DMS53 (cell line): ENCODE measurements around the gene ANKHD1.
"Not testable (repeated sequence)": the region's sequence is repeated elsewhere in the genome, so short reads cannot be mapped to it uniquely, and the experiment has no call there.

Experiments
- DNase-seq: peaks from one replicate; lab custom pipeline; 2025; lab: John Stamatoyannopoulos, UW

ANKHD1 gene

GRCh38 chr5:140427726-140428125, 26.1 kb downstream of the ANKHD1 start:
- DNase-seq, result not testable (repeated sequence)

GRCh38 chr5:140429724-140430123, 28.1 kb downstream of the ANKHD1 start:
- no peak for DNase-seq

GRCh38 chr5:140432212-140432611, 30.6 kb downstream of the ANKHD1 start:
- no peak for DNase-seq

GRCh38 chr5:140432916-140433315, 31.3 kb downstream of the ANKHD1 start:
- DNase-seq, result no peak

GRCh38 chr5:140457368-140457767, 55.7 kb downstream of the ANKHD1 start:
- DNase-seq, result not testable (repeated sequence)

- no peak for DNase-seq
Measured at GRCh38 chr5:140466981-140467742, 65.5 kb downstream of the ANKHD1 start.

GRCh38 chr5:140468188-140468587, 66.6 kb downstream of the ANKHD1 start:
- DNase-seq, result no peak

- DNase-seq, result no peak
Measured at GRCh38 chr5:140469259-140469658, 67.6 kb downstream of the ANKHD1 start.

- no peak for DNase-seq
Measured at GRCh38 chr5:140480310-140481014, 78.8 kb downstream of the ANKHD1 start.

- DNase-seq, result no peak
Measured at GRCh38 chr5:140481758-140482157, 80.1 kb downstream of the ANKHD1 start.

DNA sequence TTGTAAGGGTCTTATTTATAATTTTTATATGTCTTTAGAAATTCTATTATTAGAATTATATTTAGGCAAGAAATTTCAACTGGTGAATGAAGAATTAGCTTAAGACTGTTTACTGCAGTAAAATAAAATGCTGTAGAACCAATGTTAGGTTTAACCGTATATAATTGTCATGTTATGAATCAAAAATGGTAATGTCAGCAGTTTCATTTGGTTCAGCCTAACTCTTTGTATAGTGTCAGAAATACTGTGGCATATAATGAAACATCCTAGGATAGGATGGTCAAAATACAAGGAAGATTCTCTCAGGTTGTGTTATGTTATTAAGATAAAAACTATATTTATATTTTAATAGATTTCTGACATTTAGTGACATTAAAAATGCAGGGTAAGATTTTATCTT, 81.4 kb downstream of the ANKHD1 start:
- DNase-seq, result no peak

DNA sequence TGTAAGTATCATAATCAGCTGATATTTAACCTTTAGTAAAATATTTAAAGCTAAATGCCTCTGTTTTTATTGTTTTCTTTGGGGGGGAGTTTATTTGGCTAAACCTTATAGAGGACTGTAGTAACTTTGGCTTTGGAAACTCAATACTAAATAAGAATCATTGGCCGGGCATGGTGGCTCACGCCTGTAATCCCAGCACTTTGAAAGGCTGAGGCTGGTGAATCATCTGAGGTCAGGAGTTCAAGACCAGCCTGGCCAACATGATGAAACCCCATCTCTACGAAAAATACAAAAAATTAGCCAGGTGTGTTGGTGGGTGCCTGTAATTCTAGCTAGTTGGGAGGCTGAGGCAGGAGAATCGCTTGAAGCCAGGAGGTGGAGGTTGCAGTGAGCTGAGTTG, 86.5 kb downstream of the ANKHD1 start:
- DNase-seq, result not testable (repeated sequence)

DNA sequence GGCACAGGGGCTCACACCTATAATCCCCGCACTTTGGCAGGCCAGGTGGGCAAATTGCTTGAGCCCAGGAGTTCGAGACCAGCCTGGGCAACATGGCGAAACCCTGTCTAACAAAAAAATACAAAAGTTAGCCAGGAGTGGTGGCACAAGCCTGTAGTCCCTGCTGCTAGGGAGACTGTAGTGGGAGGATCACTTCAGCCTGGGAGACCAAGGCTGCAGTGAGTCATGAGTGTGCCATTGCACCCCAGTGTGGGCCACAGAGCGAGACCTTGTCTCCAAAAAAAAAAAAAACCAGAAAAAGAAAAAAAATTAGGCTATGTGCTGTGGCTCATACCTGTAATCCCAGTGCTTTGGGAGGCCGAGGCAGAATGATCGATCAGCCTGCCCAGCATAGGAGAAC, 87.3 kb downstream of the ANKHD1 start:
- no peak for DNase-seq

GRCh38 chr5:140497897-140498296, 96.3 kb downstream of the ANKHD1 start:
- DNase-seq, result peak; percentile 75

DNA sequence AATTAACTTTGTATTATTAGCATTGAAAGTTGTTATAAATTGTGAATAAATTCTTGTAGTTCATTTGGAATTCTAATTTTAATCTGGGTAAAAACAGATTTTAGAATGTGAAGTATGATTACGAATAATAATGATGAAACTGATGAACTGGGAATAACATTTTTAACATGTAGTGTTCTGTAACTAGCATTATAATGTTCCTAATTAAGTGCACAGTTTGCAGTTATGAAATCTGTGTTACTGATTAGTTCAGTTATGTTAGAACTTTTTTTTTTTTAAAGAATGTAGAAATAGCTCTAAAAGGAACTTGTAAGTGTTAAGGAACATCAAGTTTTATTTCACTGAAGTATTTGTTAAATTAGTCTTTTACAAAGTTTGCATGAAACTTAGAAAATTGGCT, 97.0 kb downstream of the ANKHD1 start:
- DNase-seq, result no peak

GRCh38 chr5:140502834-140503233, 101.2 kb downstream of the ANKHD1 start:
- no peak for DNase-seq

DNA sequence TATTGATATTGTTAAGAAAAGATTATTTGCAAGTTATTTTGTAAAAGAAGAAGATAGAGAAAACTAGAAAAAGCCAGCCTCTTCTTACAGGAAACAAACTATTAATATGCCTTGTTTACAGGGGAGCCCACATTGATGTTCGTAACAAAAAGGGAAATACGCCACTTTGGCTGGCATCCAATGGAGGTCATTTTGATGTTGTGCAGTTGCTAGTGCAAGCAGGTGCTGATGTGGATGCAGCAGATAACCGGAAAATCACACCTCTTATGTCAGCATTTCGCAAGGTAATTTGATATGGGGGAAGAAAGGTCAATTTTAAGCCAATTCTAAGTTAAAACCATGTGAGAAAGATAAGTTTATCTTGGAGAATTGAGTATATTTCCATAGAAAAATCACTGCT, 108.3 kb downstream of the ANKHD1 start:
- DNase-seq, result no peak

DNA sequence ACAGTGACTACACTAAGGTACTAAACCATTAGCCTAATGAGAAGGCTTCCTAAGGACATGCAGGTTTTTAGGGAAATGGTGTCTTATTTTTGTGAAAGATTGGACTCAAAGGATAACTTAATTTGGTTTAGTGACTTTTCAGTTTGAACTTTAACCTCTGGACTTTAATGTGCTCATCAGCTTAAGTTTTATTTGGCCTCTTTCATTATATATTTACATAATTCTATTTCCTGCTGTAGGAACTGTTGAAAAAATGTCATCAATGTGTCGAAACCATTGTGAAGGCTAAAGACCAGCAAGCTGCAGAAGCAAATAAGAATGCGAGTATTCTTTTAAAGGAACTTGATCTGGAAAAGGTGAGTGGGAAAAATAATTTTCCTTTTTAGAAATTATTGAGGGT, 111.5 kb downstream of the ANKHD1 start:
- DNase-seq, result no peak

- DNase-seq, result no peak
Measured at GRCh38 chr5:140524003-140524402, 122.4 kb downstream of the ANKHD1 start.

DNA sequence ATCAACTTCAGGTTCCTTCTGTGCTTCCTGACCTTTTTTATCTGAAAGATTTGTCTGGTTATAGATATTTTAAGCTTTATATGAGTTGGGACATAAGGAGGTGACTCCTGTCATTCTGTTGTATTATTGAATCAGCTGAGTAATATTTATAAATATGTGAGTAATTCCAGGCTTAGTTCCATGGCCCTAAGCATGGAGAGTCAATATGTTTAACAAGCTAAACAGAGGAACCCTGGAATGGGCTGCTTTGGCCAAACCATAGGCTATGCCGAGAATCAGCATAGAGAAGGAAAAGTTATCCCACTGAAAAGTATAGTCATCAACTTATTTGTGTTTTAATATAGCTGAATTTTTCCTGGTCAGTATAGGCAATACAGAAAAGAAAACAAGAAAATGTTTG, 138.6 kb downstream of the ANKHD1 start:
- no peak for DNase-seq

GRCh38 chr5:140542972-140543371, 141.3 kb downstream of the ANKHD1 start:
- DNase-seq, result no peak

GRCh38 chr5:140544986-140545385, 143.4 kb downstream of the ANKHD1 start:
- no peak for DNase-seq

DNA sequence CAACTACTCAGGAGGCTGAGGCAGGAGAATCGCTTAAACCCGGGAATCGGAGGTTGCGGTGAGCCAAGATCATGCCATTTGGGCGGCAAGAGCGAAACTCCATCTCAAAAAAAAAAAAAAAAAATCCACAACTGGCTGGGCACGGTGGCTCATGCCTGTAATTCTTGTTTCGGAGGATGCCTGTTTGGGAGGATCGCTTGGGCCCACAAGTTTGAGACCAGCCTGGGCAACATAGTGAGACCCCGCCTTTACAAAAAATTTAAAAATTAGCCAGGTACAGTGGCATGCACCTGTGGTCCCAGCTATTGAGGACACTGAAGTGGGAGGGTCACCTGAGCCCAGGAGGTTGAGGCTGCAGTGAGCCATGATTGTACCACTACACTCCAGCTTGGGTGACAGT, 144.0 kb downstream of the ANKHD1 start:
- no peak for DNase-seq
